ENCODE measurements around the gene ELMOD1. TPM values are rescaled to one million over a fixed set of nuclear protein-coding genes. Genes with fewer than 3 reads are reported as not detected.

Gene ELMOD1
- polyA plus RNA-seq, 1 experiment, result 0.06 TPM

GRCh38 chr11:107661656-107662055 is 70.7 kb downstream of the ELMOD1 start:
- ChIA-PET POLR2A (no interaction called here), CTCF (no interaction called here)
- H3K9me3 ChIP-seq (ENCODE audit: control insufficient read depth, insufficient read depth, low read length), result no peaks in the 10 kb centered on the region
- no peak overlapping the region for H3K4me3 ChIP-seq (ENCODE audit: low read depth, low read length)
- TF ChIP-seq, protein P1, sequence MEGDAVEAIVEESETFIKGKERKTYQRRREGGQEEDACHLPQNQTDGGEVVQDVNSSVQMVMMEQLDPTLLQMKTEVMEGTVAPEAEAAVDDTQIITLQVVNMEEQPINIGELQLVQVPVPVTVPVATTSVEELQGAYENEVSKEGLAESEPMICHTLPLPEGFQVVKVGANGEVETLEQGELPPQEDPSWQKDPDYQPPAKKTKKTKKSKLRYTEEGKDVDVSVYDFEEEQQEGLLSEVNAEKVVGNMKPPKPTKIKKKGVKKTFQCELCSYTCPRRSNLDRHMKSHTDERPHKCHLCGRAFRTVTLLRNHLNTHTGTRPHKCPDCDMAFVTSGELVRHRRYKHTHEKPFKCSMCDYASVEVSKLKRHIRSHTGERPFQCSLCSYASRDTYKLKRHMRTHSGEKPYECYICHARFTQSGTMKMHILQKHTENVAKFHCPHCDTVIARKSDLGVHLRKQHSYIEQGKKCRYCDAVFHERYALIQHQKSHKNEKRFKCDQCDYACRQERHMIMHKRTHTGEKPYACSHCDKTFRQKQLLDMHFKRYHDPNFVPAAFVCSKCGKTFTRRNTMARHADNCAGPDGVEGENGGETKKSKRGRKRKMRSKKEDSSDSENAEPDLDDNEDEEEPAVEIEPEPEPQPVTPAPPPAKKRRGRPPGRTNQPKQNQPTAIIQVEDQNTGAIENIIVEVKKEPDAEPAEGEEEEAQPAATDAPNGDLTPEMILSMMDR (IDR thresholded peaks at IDR 0.05; ENCODE audit: low read depth, low read length), result no peak
- no peak overlapping the region for H3K27ac ChIP-seq (ENCODE audit: low read depth, low read length)
- H3K27me3 ChIP-seq (ENCODE audit: control insufficient read depth, insufficient read depth, low read length), result peaks cover 3% of the 10 kb centered on the region
- DNase-seq (ENCODE audit: low read depth, low spot score), result no peak

- TF ChIP-seq, protein P1 (IDR thresholded peaks at IDR 0.05; ENCODE audit: low read depth, low read length), result no peak
- H3K9me3 ChIP-seq (ENCODE audit: control insufficient read depth, insufficient read depth, low read length), result no peaks in the 10 kb centered on the region
- ChIA-PET CTCF (interaction anchor here (2.0 kb wide), 1 partner anchor 24 kb away, joined by 8 read pairs; no protein-coding TSS in a partner anchor), POLR2A (no interaction called here)
- H3K4me3 ChIP-seq (ENCODE audit: low read depth, low read length), result no peak overlapping the region
- DNase-seq (ENCODE audit: low read depth, low spot score), result no peak
- no peak overlapping the region for H3K27ac ChIP-seq (ENCODE audit: low read depth, low read length)
- H3K27me3 ChIP-seq (ENCODE audit: control insufficient read depth, insufficient read depth, low read length), result peaks cover 2% of the 10 kb centered on the region
These were observed 74.1 kb downstream of the ELMOD1 start for GRCh38 chr11:107665018-107665417.

- ChIA-PET POLR2A (no interaction called here), CTCF (interaction anchor here (0.7 kb wide), 1 partner anchor 90 kb away, joined by 3 read pairs; no protein-coding TSS in a partner anchor)
- DNase-seq (ENCODE audit: low read depth, low spot score), result no peak
- no peak overlapping the region for H3K4me3 ChIP-seq (ENCODE audit: low read depth, low read length)
- peaks cover 2% of the 10 kb centered on the region for H3K27me3 ChIP-seq (ENCODE audit: control insufficient read depth, insufficient read depth, low read length)
- no peak overlapping the region for H3K27ac ChIP-seq (ENCODE audit: low read depth, low read length)
- TF ChIP-seq, protein P1 (IDR thresholded peaks at IDR 0.05; ENCODE audit: low read depth, low read length), result no peak
- H3K9me3 ChIP-seq (ENCODE audit: control insufficient read depth, insufficient read depth, low read length), result no peaks in the 10 kb centered on the region
These were observed 76.1 kb downstream of the ELMOD1 start for GRCh38 chr11:107666911-107667613.

DNA sequence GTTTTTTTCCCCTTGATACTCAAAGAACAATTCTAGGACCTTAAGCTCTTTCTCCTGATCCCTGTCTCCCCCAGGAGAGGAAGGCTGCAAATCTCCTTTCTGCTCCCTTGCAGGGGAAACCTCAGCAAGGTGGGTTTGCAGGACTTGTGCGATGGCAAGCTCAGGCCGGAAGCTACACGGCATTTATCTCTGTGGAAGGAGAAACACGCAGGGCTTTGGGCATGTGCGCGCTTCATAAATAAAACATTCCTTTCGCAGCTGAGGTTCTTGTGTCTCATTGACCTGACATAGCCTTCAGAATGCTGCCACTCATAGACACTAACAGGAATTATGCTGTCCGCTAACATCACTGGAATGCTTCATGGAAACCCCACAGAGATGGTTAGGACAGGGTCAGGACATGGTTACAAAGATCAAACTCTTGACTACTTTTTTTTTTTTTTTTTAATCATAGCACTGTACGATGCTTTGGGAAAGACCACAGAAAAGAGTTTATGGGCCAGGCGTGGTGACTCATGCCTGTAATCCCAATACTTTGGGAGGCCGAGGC is 78.3 kb downstream of the ELMOD1 start:
- ChIA-PET POLR2A (no interaction called here), CTCF (interaction anchor here (0.6 to 2.4 kb wide), 2 partner anchors 20 to 114 kb away, joined by 5 to 14 read pairs; no protein-coding TSS in a partner anchor)
- no peak overlapping the region for H3K4me3 ChIP-seq (ENCODE audit: low read depth, low read length)
- H3K9me3 ChIP-seq (ENCODE audit: control insufficient read depth, insufficient read depth, low read length), result no peaks in the 10 kb centered on the region
- TF ChIP-seq, protein P1 (IDR thresholded peaks at IDR 0.05; ENCODE audit: low read depth, low read length), result no peak
- peaks cover 2% of the 10 kb centered on the region for H3K27me3 ChIP-seq (ENCODE audit: control insufficient read depth, insufficient read depth, low read length)
- no peak overlapping the region for H3K27ac ChIP-seq (ENCODE audit: low read depth, low read length)
- no peak for DNase-seq (ENCODE audit: low read depth, low spot score)

- Histone ChIP-seq H3K4me3 (ENCODE audit: low read depth, low read length) (no peak overlapping the region), H3K27ac (ENCODE audit: low read depth, low read length) (no peak overlapping the region), H3K27me3 (ENCODE audit: control insufficient read depth, insufficient read depth, low read length) (peaks cover 2% of the 10 kb centered on the region), H3K9me3 (ENCODE audit: control insufficient read depth, insufficient read depth, low read length) (no peaks in the 10 kb centered on the region)
- DNase-seq (ENCODE audit: low read depth, low spot score), result no peak
- CTCF ChIA-PET, result interaction anchor here (0.5 to 2.4 kb wide), 5 partner anchors 19 to 121 kb away, joined by 3 to 14 read pairs (median 5); no protein-coding TSS in a partner anchor
- POLR2A ChIA-PET, result no interaction called here
- TF ChIP-seq, protein P1 (IDR thresholded peaks at IDR 0.05; ENCODE audit: low read depth, low read length), result no peak
These were observed 79.1 kb downstream of the ELMOD1 start for GRCh38 chr11:107669893-107670601.
